Testis (tissue), 3 donors: ENCODE results near the gene FLAD1. TPM values are rescaled to one million over a fixed set of nuclear protein-coding genes. Genes with fewer than 3 reads are reported as not detected.
"Not testable (repeated sequence)": the region's sequence is repeated elsewhere in the genome, so short reads cannot be mapped to it uniquely, and the experiment has no call there.

Experiments
- DNase-seq: peaks from one replicate; pipeline ENCODE4 v3.0.0-alpha.2; 2019
- H3K27ac ChIP-seq, 2 donors: fragments of 200-600 bp; sonication (generic); one replicate each; pipeline ENCODE4 v1.5.1; 2019
- H3K27me3 ChIP-seq: fragments of 200-600 bp; sonication (generic); one replicate; pipeline ENCODE4 v1.5.1; 2019
- H3K36me3 ChIP-seq: fragments of 200-600 bp; sonication (generic); one replicate; pipeline ENCODE4 v1.5.1; 2017; ENCODE audit warnings: low read depth; ENCODE audit errors: missing control alignments
- H3K4me1 ChIP-seq: fragments of 200-600 bp; sonication (generic); one replicate; pipeline ENCODE4 v1.5.1; 2019
- H3K4me3 ChIP-seq, 2 donors: fragments of 200-600 bp; sonication (generic); one replicate each; pipeline ENCODE4 v1.5.1; 2017 to 2019
- H3K9me3 ChIP-seq: fragments of 200-600 bp; sonication (generic); one replicate; pipeline ENCODE4 v1.5.1; 2017
- CTCF ChIP-seq, 3 experiments: fragments of 450-650 bp in 2 of 3; fragments of 200-600 bp in 1 of 3; sonication (generic) in 1 of 3; IDR thresholded peaks; one replicate each; pipeline ENCODE4 v1.5.1; 2016 to 2019; ENCODE audit warnings: antibody characterized with exemption in 3 of 3, mild to moderate bottlenecking in 2 of 3, moderate library complexity in 1 of 3
- POLR2A ChIP-seq: fragments of 450-650 bp; IDR thresholded peaks from one replicate; pipeline ENCODE4 v1.6.1; 2017; ENCODE audit warnings: antibody characterized with exemption, mild to moderate bottlenecking, moderate library complexity
- WGBS, 2 donors: methylation state at CpG; one replicate each; pipeline ENCODE4 v1.1.5; 2018; 5-methylcytosine and 5-hydroxymethylcytosine counted together
- intact Hi-C: fragments of 100-400 bp; cut with DNase I; formaldehyde crosslinking; loops from one replicate; pipeline ENCODE4 v1.15.1; 2023; ENCODE audit warnings: low total_unique reads
- polyA plus RNA-seq: library from polyadenylated mRNA; stranded (reverse); fragments of 350-450 nt; fragmentation: Illumina TruSeq; extraction: RNeasy Lipid Tissue Mini Kit (QIAGEN cat#74804); gene quantifications from one replicate; pipeline ENCODE4 v1.2.3, GENCODE V29; 2014; ENCODE audit warnings: low read depth, low replicate concordance; ENCODE audit not compliant: insufficient read depth
- total RNA-seq, 2 donors: library from RNA; depleted of rRNA; stranded (reverse); fragments of >200 nt; gene quantifications; one replicate each; pipeline ENCODE4 v1.2.3, GENCODE V29; 2016

Gene FLAD1
- total and polyA plus RNA-seq, 3 donors from 2014 or later = 26.5 to 46.5 (median 35.0) TPM

- 93 to 95% methylated on average over 3 of the region's 3 CpGs for WGBS, 2 donors
- DNase-seq = no peak
- intact Hi-C loops = no loop called here
- Histone ChIP-seq H3K9me3 (no peaks in the 10 kb centered on the region), H3K4me3 (no peak overlapping the region), H3K36me3 (no peaks in the 10 kb centered on the region), H3K27me3 (no peaks in the 10 kb centered on the region), H3K4me1 (peaks cover 12% of the 10 kb centered on the region), H3K27ac (no peak overlapping the region)
- TF ChIP-seq POLR2A = no peak
- TF ChIP-seq CTCF (IDR thresholded peaks at IDR 0.05) = no peak
These were observed 4.8 kb upstream of the FLAD1 start for GRCh38 chr1:154978360-154978759.

- no peaks in the 10 kb centered on the region for H3K36me3 ChIP-seq
- H3K27me3 ChIP-seq = no peaks in the 10 kb centered on the region
- intact Hi-C loops = no loop called here
- H3K9me3 ChIP-seq = no peaks in the 10 kb centered on the region
- H3K4me3 ChIP-seq = peak overlapping the region; percentile 46 to 77
- no peak for DNase-seq
- H3K4me1 ChIP-seq = peaks cover 9% of the 10 kb centered on the region
- TF ChIP-seq CTCF (IDR thresholded peaks at IDR 0.05) (no peak), POLR2A (no peak)
- WGBS, 2 donors = 48 to 52% methylated on average over 6 of the region's 6 CpGs
- H3K27ac ChIP-seq = no peak overlapping the region
These were observed 803 bp upstream of the FLAD1 start for GRCh38 chr1:154982341-154982740.

- no peak overlapping the region for H3K27ac ChIP-seq
- H3K4me3 ChIP-seq = peak overlapping the region; percentile 46 to 77
- no peak for DNase-seq
- H3K36me3 ChIP-seq = no peaks in the 10 kb centered on the region
- intact Hi-C loops = no loop called here
- H3K4me1 ChIP-seq = peaks cover 9% of the 10 kb centered on the region
- 10 to 14% methylated on average over 16 to 17 of the region's 17 CpGs for WGBS, 2 donors
- no peak for TF ChIP-seq CTCF (IDR thresholded peaks at IDR 0.05)
- no peaks in the 10 kb centered on the region for H3K9me3 ChIP-seq
- H3K27me3 ChIP-seq = no peaks in the 10 kb centered on the region
These were observed 777 bp downstream of the FLAD1 start for GRCh38 chr1:154983776-154984466.

GRCh38 chr1:154986736-154987135 is 3.6 kb downstream of the FLAD1 start:
- H3K27ac ChIP-seq, H3K36me3 ChIP-seq, DNase-seq, H3K4me1 ChIP-seq, H3K9me3 ChIP-seq, H3K27me3 ChIP-seq, H3K4me3 ChIP-seq, intact Hi-C loops: not testable (repeated sequence)
- 82 to 84% methylated on average over 4 of the region's 4 CpGs for WGBS, 2 donors

- intact Hi-C loops = no loop called here
- Histone ChIP-seq H3K4me3 (no peak overlapping the region), H3K27me3 (no peaks in the 10 kb centered on the region), H3K4me1 (peaks cover 9% of the 10 kb centered on the region), H3K27ac (no peak overlapping the region), H3K36me3 (no peaks in the 10 kb centered on the region), H3K9me3 (no peaks in the 10 kb centered on the region)
- no peak for DNase-seq
- 89 to 92% methylated on average over 6 of the region's 6 CpGs for whole genome bisulfite sequencing, 2 donors
- TF ChIP-seq CTCF (IDR thresholded peaks at IDR 0.05) (no peak), POLR2A (no peak)
These were observed 4.2 kb downstream of the FLAD1 start for GRCh38 chr1:154987326-154987725.
